CD14-positive monocyte (primary cell): Measurements from ENCODE around the gene LTBP2. TPM values are rescaled to one million over a fixed set of nuclear protein-coding genes. Genes with fewer than 3 reads are reported as not detected.

Source experiments
- DNase-seq, 3 donors: peaks; one replicate each; pipeline ENCODE4 v3.0.0-alpha.2; 2011 to 2022
- H2AFZ ChIP-seq: 2 replicates; pipeline ENCODE4 v1.6.0; 2012; ENCODE audit warnings: mild to moderate bottlenecking, low read depth, low read length, inconsistent platforms; ENCODE audit not compliant: insufficient read depth, poor library complexity, severe bottlenecking
- H3K27ac ChIP-seq, 2 donors: 1 replicate in 1 of 2; 2 replicates in 1 of 2; pipeline ENCODE4 v1.5.1; 2012 to 2013; ENCODE audit warnings: low read length in 2 of 2, control low read depth in 1 of 2, inconsistent platforms in 1 of 2, low read depth in 1 of 2, mild to moderate bottlenecking in 1 of 2
- H3K27me3 ChIP-seq, 2 donors: one replicate each; pipeline versions ENCODE4 v1.6.0 to v1.6.1; 2011 to 2013; ENCODE audit warnings: low read length in 2 of 2; ENCODE audit not compliant: control insufficient read depth in 2 of 2, insufficient read depth in 2 of 2
- H3K36me3 ChIP-seq, 2 donors: replicated peaks in 1 of 2; 1 replicate in 1 of 2; 2 replicates in 1 of 2; pipeline versions ENCODE4 v1.5.1 to v1.6.1; 2012 to 2013; ENCODE audit warnings: low read length in 2 of 2, control low read depth in 1 of 2, inconsistent platforms in 1 of 2, mild to moderate bottlenecking in 1 of 2; ENCODE audit not compliant: insufficient read depth in 2 of 2, control insufficient read depth in 1 of 2
- H3K4me1 ChIP-seq, 2 donors: 1 replicate in 1 of 2; 2 replicates in 1 of 2; pipeline versions ENCODE4 v1.5.1 to v1.6.1; 2012 to 2013; ENCODE audit warnings: low read length in 2 of 2, control low read depth in 1 of 2, inconsistent platforms in 1 of 2, mild to moderate bottlenecking in 1 of 2, moderate library complexity in 1 of 2; ENCODE audit not compliant: insufficient read depth in 2 of 2, control insufficient read depth in 1 of 2
- H3K4me2 ChIP-seq: replicated peaks from 2 replicates; pipeline ENCODE3; 2012; ENCODE audit warnings: low read length, moderate library complexity, mild to moderate bottlenecking; ENCODE audit not compliant: poor library complexity, severe bottlenecking; ENCODE audit errors: extremely low read depth
- H3K4me3 ChIP-seq, 3 experiments: fragments of 200-600 bp in 1 of 3; sonication (generic) in 1 of 3; replicated peaks in 1 of 3; 1 replicate in 2 of 3; 2 replicates in 1 of 3; pipeline ENCODE4 v1.5.1; 2011 to 2013; ENCODE audit warnings: low read length in 3 of 3, mild to moderate bottlenecking in 3 of 3, control low read depth in 2 of 3, low read depth in 2 of 3, inconsistent platforms in 1 of 3, moderate library complexity in 1 of 3
- H3K79me2 ChIP-seq: 2 replicates; pipeline ENCODE4 v1.6.0; 2012; ENCODE audit warnings: mild to moderate bottlenecking, control low read depth, inconsistent platforms, low read length, moderate library complexity; ENCODE audit not compliant: insufficient read depth
- H3K9ac ChIP-seq: 2 replicates; pipeline ENCODE4 v1.6.0; 2017; ENCODE audit warnings: low read length, mild to moderate bottlenecking; ENCODE audit not compliant: insufficient read depth, poor library complexity, severe bottlenecking
- H3K9me3 ChIP-seq, 2 donors: replicated peaks in 1 of 2; 1 replicate in 1 of 2; 2 replicates in 1 of 2; pipeline versions ENCODE4 v1.5.1 to v1.6.1; 2012 to 2013; ENCODE audit warnings: low read length in 2 of 2, control low read depth in 1 of 2; ENCODE audit not compliant: control insufficient read depth in 1 of 2, insufficient read depth in 1 of 2
- H4K20me1 ChIP-seq: 2 replicates; pipeline ENCODE4 v1.6.0; 2012; ENCODE audit warnings: mild to moderate bottlenecking, low read length, control low read depth, moderate library complexity; ENCODE audit not compliant: insufficient read depth
- H3K27ac Mint-ChIP-seq, 7 donors: one replicate each; pipeline ENCODE4 v1.8.0; 2020; ENCODE audit warnings: mild to moderate bottlenecking in 7 of 7, mixed read lengths in 7 of 7, moderate library complexity in 6 of 7, inconsistent platforms in 2 of 7
- H3K27me3 Mint-ChIP-seq, 3 donors: one replicate each; pipeline ENCODE4 v1.8.0; 2021 to 2022; ENCODE audit warnings: low read depth in 3 of 3, mild to moderate bottlenecking in 3 of 3, mixed read lengths in 3 of 3, moderate library complexity in 3 of 3, inconsistent platforms in 1 of 3
- H3K36me3 Mint-ChIP-seq, 2 donors: one replicate each; pipeline ENCODE4 v1.8.0; 2020; ENCODE audit warnings: mixed read lengths in 2 of 2, inconsistent platforms in 1 of 2, mild to moderate bottlenecking in 1 of 2
- H3K4me1 Mint-ChIP-seq: one replicate; pipeline ENCODE4 v1.8.0; 2020; ENCODE audit warnings: mild to moderate bottlenecking, mixed read lengths
- H3K4me3 Mint-ChIP-seq, 2 donors: one replicate each; pipeline ENCODE4 v1.8.0; 2020; ENCODE audit warnings: mild to moderate bottlenecking in 2 of 2, mixed read lengths in 2 of 2, moderate library complexity in 1 of 2
- H3K9me3 Mint-ChIP-seq, 7 donors: one replicate each; pipeline ENCODE4 v1.8.0; 2020 to 2022; ENCODE audit warnings: mixed read lengths in 7 of 7, mild to moderate bottlenecking in 6 of 7, moderate library complexity in 6 of 7, inconsistent platforms in 2 of 7
- CTCF ChIP-seq: fragments of 200-600 bp; IDR thresholded peaks from one replicate; pipeline ENCODE4 v1.8.0; 2022; ENCODE audit warnings: antibody characterized with exemption, mild to moderate bottlenecking
- WGBS: methylation state at CpG from one replicate; pipeline ENCODE4 v1.1.5; 2013; ENCODE audit warnings: missing lambda C conversion rate; ENCODE audit not compliant: insufficient coverage; 5-methylcytosine and 5-hydroxymethylcytosine counted together
- intact Hi-C, 2 donors: fragments of 100-400 bp; cut with micrococcal nuclease; formaldehyde crosslinking; loops; one replicate each; pipeline versions ENCODE4 v1.15.0 to v1.15.1; 2023
- polyA plus RNA-seq, 3 donors: library from polyadenylated mRNA; depleted of rRNA in 1 of 3; unstranded in 2 of 3; stranded (reverse) in 1 of 3; fragments of 300-500 nt in 2 of 3; fragments of >200 nt in 1 of 3; fragmentation: Illumina TruSeq in 2 of 3; gene quantifications; 1 replicate in 2 of 3; 2 replicates in 1 of 3; pipeline ENCODE4 v1.2.3, GENCODE V29; 2012 to 2021

LTBP2 gene
- polyA plus RNA-seq, 3 donors, result 0.04 to 0.24 (median 0.11) TPM

GRCh38 chr14:74613211-74613914 is 1.3 kb upstream of the LTBP2 start:
- intact Hi-C loops, result loop anchor here in 1 of 2 donors (5.0 kb wide), 1 partner anchor 99 kb away; the partner anchor contains the start of genes AREL1 and FCF1
- peaks cover 11 to 14% of the 10 kb centered on the region in 2 donors for H3K36me3 Mint-ChIP-seq
- H3K27ac Mint-ChIP-seq, result peak overlapping the region in 2 of 7 donors; percentile 23 to 82
- 90% methylated on average over 5 of the region's 16 CpGs for WGBS
- Histone ChIP-seq H3K9ac (no peak overlapping the region), H3K36me3 (no peaks in the 10 kb centered on the region), H4K20me1 (no peaks in the 10 kb centered on the region), H3K4me3 (no peak overlapping the region), H3K9me3 (no peaks in the 10 kb centered on the region), H3K27me3 (peaks cover 10 to 29% of the 10 kb centered on the region in 2 donors), H2AFZ (no peak overlapping the region), H3K4me1 (peaks cover 56 to 68% of the 10 kb centered on the region in 2 donors), H3K27ac (no peak overlapping the region), H3K4me2 (no peak overlapping the region), H3K79me2 (no peaks in the 10 kb centered on the region)
- peak overlapping the region; percentile 6 to 55 for H3K4me3 Mint-ChIP-seq
- peaks cover 56% of the 10 kb centered on the region for H3K4me1 Mint-ChIP-seq
- no peak for DNase-seq
- no peak for TF ChIP-seq CTCF
- H3K27me3 Mint-ChIP-seq, result peaks cover 31 to 48% (median 42%) of the 10 kb centered on the region in 3 donors
- peaks cover 0 to 11% (median 0%) of the 10 kb centered on the region in 7 donors for H3K9me3 Mint-ChIP-seq

GRCh38 chr14:74612350-74613021 is 449 bp upstream of the LTBP2 start:
- no peak overlapping the region for H3K27ac ChIP-seq
- peak overlapping the region; percentile 49 to 89 (median 68) for H3K4me3 ChIP-seq
- DNase-seq, result peak; percentile 67 to 82 (median 81)
- 6% methylated on average over 52 of the region's 69 CpGs for WGBS
- H3K36me3 Mint-ChIP-seq, result peaks cover 11 to 14% of the 10 kb centered on the region in 2 donors
- peaks cover 10 to 29% of the 10 kb centered on the region in 2 donors for H3K27me3 ChIP-seq
- H3K36me3 ChIP-seq, result no peaks in the 10 kb centered on the region
- H4K20me1 ChIP-seq, result no peaks in the 10 kb centered on the region
- no peaks in the 10 kb centered on the region for H3K79me2 ChIP-seq
- no peaks in the 10 kb centered on the region for H3K9me3 ChIP-seq
- H3K27ac Mint-ChIP-seq, result no peak overlapping the region
- H3K9ac ChIP-seq, result peak overlapping the region; percentile 36
- peaks cover 0 to 10% (median 0%) of the 10 kb centered on the region in 7 donors for H3K9me3 Mint-ChIP-seq
- H2AFZ ChIP-seq, result peak overlapping the region; percentile 96
- TF ChIP-seq CTCF, result peak; percentile 75
- H3K4me2 ChIP-seq, result peak overlapping the region; percentile 100
- peaks cover 48% of the 10 kb centered on the region for H3K4me1 Mint-ChIP-seq
- peaks cover 29 to 48% (median 42%) of the 10 kb centered on the region in 3 donors for H3K27me3 Mint-ChIP-seq
- peaks cover 47 to 59% of the 10 kb centered on the region in 2 donors for H3K4me1 ChIP-seq
- H3K4me3 Mint-ChIP-seq, result peak overlapping the region; percentile 82 to 90
- intact Hi-C loops, result loop anchor here in 1 of 2 donors (5.0 kb wide), 1 partner anchor 100 kb away; the partner anchor contains the start of genes AREL1 and FCF1
